ENCODE measurements around the gene KLRG1.

Gene KLRG1

GRCh38 chr12:8989413-8989812, at the start of gene KLRG1:
TSS of gene KLRG1 (plus strand) at chr12:8989546. CDS start at chr12:8989636, 90 bp downstream.
- no peak for TF ChIP-seq CTCF (IDR thresholded peaks at IDR 0.05; ENCODE audit: extremely low read depth, missing control alignments)
- DNase-seq (ENCODE audit: low spot score) = no peak

GRCh38 chr12:8941691-8942478, 47.5 kb upstream of the KLRG1 start:
- no peak for DNase-seq (ENCODE audit: low spot score)

GRCh38 chr12:8943565-8944186, 45.7 kb upstream of the KLRG1 start:
- no peak for DNase-seq (ENCODE audit: low spot score)

More at GRCh38 chr12:8941691-8942478, 47.5 kb upstream of the KLRG1 start:
- no peak for TF ChIP-seq CTCF (IDR thresholded peaks at IDR 0.05; ENCODE audit: extremely low read depth, missing control alignments)

GRCh38 chr12:8946733-8947132, 42.6 kb upstream of the KLRG1 start:
- no peak for TF ChIP-seq CTCF (IDR thresholded peaks at IDR 0.05; ENCODE audit: extremely low read depth, missing control alignments)
- DNase-seq (ENCODE audit: low spot score) = no peak

More at GRCh38 chr12:8943565-8944186, 45.7 kb upstream of the KLRG1 start:
- TF ChIP-seq CTCF (IDR thresholded peaks at IDR 0.05; ENCODE audit: extremely low read depth, missing control alignments) = no peak

- peak; percentile 9 for DNase-seq (ENCODE audit: low spot score)
- TF ChIP-seq CTCF (IDR thresholded peaks at IDR 0.05; ENCODE audit: extremely low read depth, missing control alignments) = no peak
Observed at GRCh38 chr12:8947737-8948136, 41.6 kb upstream of the KLRG1 start.

GRCh38 chr12:8948701-8949341, 40.5 kb upstream of the KLRG1 start:
- DNase-seq (ENCODE audit: low spot score) = peak; percentile 14
- no peak for TF ChIP-seq CTCF (IDR thresholded peaks at IDR 0.05; ENCODE audit: extremely low read depth, missing control alignments)

Measured in GM20000 (cell line).